Body of pancreas (tissue), 4 donors: Measurements from ENCODE around the gene PHTF2.
A peak's percentile ranks its signal among the peaks of the same experiment; 100 is the strongest.

Experiments used
- CTCF ChIP-seq, 7 experiments: fragments of 450-650 bp in 4 of 7; fragments of 200-600 bp in 3 of 7; sonication (generic) in 3 of 7; IDR thresholded peaks; one replicate each; pipeline ENCODE4 v1.5.1; 2016 to 2019; ENCODE audit warnings: antibody characterized with exemption in 7 of 7
- POLR2A ChIP-seq, 3 donors: fragments of 450-650 bp; IDR thresholded peaks; one replicate each; pipeline ENCODE4 v1.6.1; 2016; ENCODE audit warnings: antibody characterized with exemption in 3 of 3, mild to moderate bottlenecking in 2 of 3

GRCh38 chr7:77760809-77761453, 37.6 kb upstream of the PHTF2 start:
- TF ChIP-seq CTCF (IDR thresholded peaks at IDR 0.05) (peak in 1 of 7 experiments; percentile 11), POLR2A (IDR thresholded peaks at IDR 0.05) (no peak)
